Ascending aorta (tissue), 2 donors: ENCODE data around the gene EXT2. TPM values are rescaled to one million over a fixed set of nuclear protein-coding genes. Genes with fewer than 3 reads are reported as not detected.

ENCODE experiments used
- DNase-seq, 2 donors: peaks; one replicate each; pipeline ENCODE4 v3.0.0-alpha.2; 2019; ENCODE audit warnings: low spot score in 2 of 2
- H3K27ac ChIP-seq, 2 donors: fragments of 200-600 bp; sonication (generic); one replicate each; pipeline ENCODE4 v1.5.1; 2016 to 2017; ENCODE audit warnings: mild to moderate bottlenecking in 1 of 2
- H3K27me3 ChIP-seq: fragments of 200-600 bp; sonication (generic); one replicate; pipeline ENCODE4 v1.5.1; 2017
- H3K36me3 ChIP-seq, 2 donors: fragments of 200-600 bp; sonication (generic); one replicate each; pipeline ENCODE4 v1.5.1; 2016
- H3K4me1 ChIP-seq, 2 donors: fragments of 200-600 bp; sonication (generic); one replicate each; pipeline ENCODE4 v1.5.1; 2016 to 2017; ENCODE audit warnings: mild to moderate bottlenecking in 1 of 2
- H3K4me3 ChIP-seq, 2 donors: fragments of 200-600 bp; sonication (generic); one replicate each; pipeline ENCODE4 v1.5.1; 2016 to 2017; ENCODE audit warnings: mild to moderate bottlenecking in 1 of 2
- H3K9me3 ChIP-seq, 2 donors: fragments of 200-600 bp; sonication (generic); one replicate each; pipeline ENCODE4 v1.5.1; 2016
- CTCF ChIP-seq, 3 experiments: fragments of 200-600 bp in 2 of 3; fragments of 450-650 bp in 1 of 3; sonication (generic) in 2 of 3; IDR thresholded peaks; one replicate each; pipeline ENCODE4 v1.5.1; 2016 to 2019; ENCODE audit warnings: antibody characterized with exemption in 3 of 3, mild to moderate bottlenecking in 1 of 3, moderate library complexity in 1 of 3
- intact Hi-C: fragments of 100-400 bp; cut with DNase I; formaldehyde crosslinking; loops from one replicate; pipeline ENCODE4 v1.15.1; 2023
- total RNA-seq: library from RNA; depleted of rRNA; stranded (reverse); fragments of >200 nt; gene quantifications from one replicate; pipeline ENCODE4 v1.1.0, GENCODE V29; 2016

The EXT2 gene
- total RNA-seq, 1 donor from 2014 or later = 342 TPM

DNA sequence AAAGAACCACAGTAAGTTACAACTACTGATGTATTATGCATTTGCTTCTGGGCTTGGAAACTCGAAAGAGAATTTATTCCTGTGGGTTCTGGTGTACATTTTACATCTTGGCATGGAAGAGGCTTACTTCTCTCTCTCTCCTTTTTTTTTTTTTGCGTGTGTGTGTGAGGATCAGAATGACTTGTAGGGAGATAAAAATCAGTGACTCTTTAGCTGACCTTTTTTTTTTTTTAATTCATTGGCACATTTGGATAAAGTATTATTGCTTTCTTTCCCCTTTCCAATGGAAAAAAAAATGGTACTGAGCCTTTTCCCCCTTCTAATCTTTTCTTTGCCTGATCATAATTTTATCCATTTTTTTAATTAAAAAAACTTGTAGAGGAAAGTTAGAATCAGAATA is 43.5 kb downstream of the EXT2 start:
- Histone ChIP-seq H3K9me3 (no peaks in the 10 kb centered on the region), H3K27me3 (no peaks in the 10 kb centered on the region), H3K36me3 (no peaks in the 10 kb centered on the region), H3K27ac (peak overlapping the region; percentile 53 to 61), H3K4me1 (peaks cover 0 to 31% of the 10 kb centered on the region in 2 donors), H3K4me3 (no peak overlapping the region)
- TF ChIP-seq CTCF (IDR thresholded peaks at IDR 0.05) = no peak
- intact Hi-C loops = no loop called here
- no peak for DNase-seq

DNA sequence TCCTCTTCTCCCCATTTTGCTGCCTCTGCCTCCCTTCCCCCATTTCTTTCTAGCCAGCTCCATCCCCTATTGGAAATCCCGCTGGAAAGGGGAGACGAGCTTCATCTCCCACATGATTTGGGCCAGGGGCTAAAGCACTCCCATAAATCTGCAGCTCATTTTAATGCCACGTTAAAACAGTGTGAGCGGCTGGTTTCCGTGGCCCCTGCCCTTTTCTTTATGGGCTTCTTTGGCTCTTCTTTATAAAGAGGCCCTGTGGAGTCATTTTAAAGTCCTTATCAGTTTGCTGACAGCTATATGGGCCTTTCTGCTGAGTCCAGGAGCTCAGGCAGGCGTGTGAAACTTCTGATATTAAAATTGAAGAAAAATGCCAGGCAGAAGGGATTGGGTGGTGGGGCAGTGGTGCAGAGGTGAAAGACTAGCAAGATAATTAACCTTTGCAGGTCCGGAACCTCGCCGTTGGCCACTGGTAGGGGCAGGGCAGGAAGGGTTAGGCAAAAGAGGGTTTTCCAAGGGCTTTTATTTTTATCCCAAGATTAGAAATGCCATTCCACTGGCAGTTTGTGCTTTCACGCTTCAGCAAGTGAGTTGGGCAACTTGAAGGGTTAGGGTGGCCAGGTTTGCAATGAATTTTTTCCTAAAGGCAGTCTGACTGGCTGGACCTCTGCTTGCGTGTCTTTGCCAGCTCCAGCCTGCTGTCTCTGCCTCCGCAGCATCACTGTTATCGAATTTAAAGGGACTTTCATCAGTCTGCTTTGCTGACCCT is 44.3 kb downstream of the EXT2 start:
- DNase-seq = peak in 1 of 2 donors; percentile 69
- Histone ChIP-seq H3K27me3 (no peaks in the 10 kb centered on the region), H3K36me3 (no peaks in the 10 kb centered on the region), H3K27ac (peak overlapping the region; percentile 53 to 61), H3K4me1 (peaks cover 0 to 36% of the 10 kb centered on the region in 2 donors), H3K9me3 (no peaks in the 10 kb centered on the region), H3K4me3 (peak overlapping the region in 1 of 2 donors; percentile 12)
- intact Hi-C loops = no loop called here
- TF ChIP-seq CTCF (IDR thresholded peaks at IDR 0.05) = no peak

DNA sequence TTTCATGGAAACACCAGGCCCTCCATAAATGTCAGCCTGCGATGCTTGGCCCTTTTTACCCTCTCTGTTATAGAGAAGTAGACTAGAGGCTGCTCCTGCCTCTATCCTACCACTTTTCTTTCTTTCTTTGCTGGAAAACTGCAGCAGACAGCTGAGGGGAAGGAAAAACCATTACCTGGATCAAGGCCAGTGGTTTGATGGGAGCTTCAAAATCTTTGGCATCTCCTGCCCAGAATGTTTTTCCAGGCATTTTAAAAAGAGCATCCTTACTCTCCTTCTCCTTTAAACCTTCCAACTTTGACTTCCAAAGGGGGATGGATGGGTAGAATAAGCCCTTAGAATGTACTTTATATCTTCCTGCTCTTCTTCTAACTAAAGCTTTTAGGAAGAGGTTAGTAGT is 44.9 kb downstream of the EXT2 start:
- DNase-seq = no peak
- Histone ChIP-seq H3K27me3 (no peaks in the 10 kb centered on the region), H3K4me1 (peaks cover 5 to 40% of the 10 kb centered on the region in 2 donors), H3K9me3 (no peaks in the 10 kb centered on the region), H3K4me3 (no peak overlapping the region), H3K27ac (peak overlapping the region; percentile 53 to 61), H3K36me3 (no peaks in the 10 kb centered on the region)
- no peak for TF ChIP-seq CTCF (IDR thresholded peaks at IDR 0.05)
- intact Hi-C loops = no loop called here

GRCh38 chr11:44140805-44141204 is 45.3 kb downstream of the EXT2 start:
- no peak for TF ChIP-seq CTCF (IDR thresholded peaks at IDR 0.05)
- Histone ChIP-seq H3K27ac (peak overlapping the region; percentile 53 to 61), H3K4me1 (peaks cover 5 to 40% of the 10 kb centered on the region in 2 donors), H3K9me3 (no peaks in the 10 kb centered on the region), H3K4me3 (no peak overlapping the region), H3K27me3 (no peaks in the 10 kb centered on the region), H3K36me3 (no peaks in the 10 kb centered on the region)
- DNase-seq = no peak
- intact Hi-C loops = no loop called here

DNA sequence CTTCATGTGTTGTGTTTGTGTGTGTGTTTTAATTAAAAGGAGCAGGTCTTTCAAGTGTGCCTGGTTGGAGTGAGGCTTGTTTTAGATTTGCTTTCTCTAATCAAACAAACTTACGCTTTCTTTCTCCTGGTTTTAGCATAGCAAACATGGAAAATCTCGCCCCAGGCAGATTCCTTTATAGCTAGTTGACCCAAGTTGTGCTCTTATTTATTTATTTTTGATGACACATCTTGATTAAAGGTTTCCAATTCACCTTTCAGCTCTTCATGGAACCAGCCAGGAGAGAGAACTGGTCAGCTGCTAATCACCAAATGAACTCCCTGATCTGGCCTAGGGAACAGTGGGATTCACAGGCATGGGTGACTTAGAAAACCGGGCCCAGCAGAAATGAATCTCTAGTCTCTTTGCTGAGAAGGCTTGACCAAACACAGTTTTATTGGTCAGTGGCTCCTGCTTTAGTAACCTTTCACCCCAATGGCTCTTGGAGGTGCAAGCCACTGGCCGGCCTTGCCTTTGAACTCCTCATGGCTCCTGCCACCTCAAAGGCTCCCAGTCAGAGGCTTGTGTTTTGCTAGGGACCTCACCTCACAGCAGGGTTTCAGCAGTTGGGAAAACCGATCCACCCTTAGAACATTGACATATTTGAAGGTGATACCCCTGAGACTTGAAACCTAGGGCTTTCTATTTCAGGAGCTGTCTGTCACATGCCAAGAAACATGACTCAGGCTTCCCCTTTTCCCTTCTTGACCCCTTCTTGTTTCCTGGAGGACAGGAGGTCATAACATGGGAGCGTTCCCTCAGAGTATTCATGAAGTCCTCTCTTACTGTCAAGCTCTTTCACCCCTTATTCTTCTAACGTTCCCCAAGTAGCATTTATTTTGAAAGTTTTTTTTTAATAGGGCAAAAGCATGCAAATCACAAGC is 48.8 kb downstream of the EXT2 start:
- Histone ChIP-seq H3K36me3 (no peaks in the 10 kb centered on the region), H3K9me3 (no peaks in the 10 kb centered on the region), H3K4me3 (no peak overlapping the region), H3K4me1 (peaks cover 5 to 28% of the 10 kb centered on the region in 2 donors), H3K27me3 (no peaks in the 10 kb centered on the region), H3K27ac (no peak overlapping the region)
- TF ChIP-seq CTCF (IDR thresholded peaks at IDR 0.05) = no peak
- DNase-seq = no peak
- intact Hi-C loops = no loop called here
